Tibial nerve (tissue), 4 donors: ENCODE data around the gene SLC5A10. TPM values are rescaled to one million over a fixed set of nuclear protein-coding genes. Genes with fewer than 3 reads are reported as not detected.

Source experiments
- DNase-seq, 2 donors: peaks; one replicate each; pipeline ENCODE4 v3.0.0-alpha.2; 2019; ENCODE audit warnings: low spot score in 2 of 2
- H3K27ac ChIP-seq, 4 donors: fragments of 200-600 bp; sonication (generic) in 3 of 4; one replicate each; pipeline ENCODE4 v1.5.1; 2017 to 2019; ENCODE audit warnings: mild to moderate bottlenecking in 1 of 4
- H3K27me3 ChIP-seq, 2 donors: fragments of 200-600 bp; sonication (generic) in 1 of 2; one replicate each; pipeline versions ENCODE4 v1.5.1 to v1.6.0; 2017 to 2019
- H3K36me3 ChIP-seq, 3 donors: fragments of 200-600 bp; sonication (generic); one replicate each; pipeline ENCODE4 v1.5.1; 2018 to 2019
- H3K4me1 ChIP-seq, 4 donors: fragments of 200-600 bp; sonication (generic) in 3 of 4; one replicate each; pipeline ENCODE4 v1.5.1; 2017 to 2019
- H3K4me3 ChIP-seq, 4 donors: fragments of 200-600 bp; sonication (generic) in 3 of 4; one replicate each; pipeline ENCODE4 v1.5.1; 2017 to 2019; ENCODE audit warnings: mild to moderate bottlenecking in 1 of 4, moderate library complexity in 1 of 4
- H3K9me3 ChIP-seq, 4 donors: fragments of 200-600 bp; sonication (generic) in 3 of 4; one replicate each; pipeline ENCODE4 v1.5.1; 2017 to 2019
- CTCF ChIP-seq, 5 experiments: fragments of 200-600 bp in 3 of 5; fragments of 450-650 bp in 2 of 5; sonication (generic) in 3 of 5; IDR thresholded peaks; one replicate each; pipeline ENCODE4 v1.5.1; 2016 to 2019; ENCODE audit warnings: antibody characterized with exemption in 5 of 5, mild to moderate bottlenecking in 3 of 5, moderate library complexity in 2 of 5
- EP300 ChIP-seq, 2 donors: sonication (generic); formaldehyde crosslinking; IDR thresholded peaks; one replicate each; pipeline ENCODE4 v1.6.1; 2017; ENCODE audit warnings: antibody characterized with exemption in 2 of 2, mild to moderate bottlenecking in 1 of 2
- POLR2A ChIP-seq, 2 donors: fragments of 450-650 bp; IDR thresholded peaks; one replicate each; pipeline ENCODE4 v1.6.1; 2017; ENCODE audit warnings: antibody characterized with exemption in 2 of 2, mild to moderate bottlenecking in 2 of 2, moderate library complexity in 2 of 2
- WGBS, 2 donors: methylation state at CpG; one replicate each; pipeline ENCODE4 v1.1.5; 2018; 5-methylcytosine and 5-hydroxymethylcytosine counted together
- total RNA-seq, 4 donors: library from RNA; depleted of rRNA; stranded (reverse); fragments of >200 nt; gene quantifications; one replicate each; pipeline ENCODE4 v1.1.0, GENCODE V29; 2016

The SLC5A10 gene
- total RNA-seq, 4 donors from 2014 or later = not detected

DNA sequence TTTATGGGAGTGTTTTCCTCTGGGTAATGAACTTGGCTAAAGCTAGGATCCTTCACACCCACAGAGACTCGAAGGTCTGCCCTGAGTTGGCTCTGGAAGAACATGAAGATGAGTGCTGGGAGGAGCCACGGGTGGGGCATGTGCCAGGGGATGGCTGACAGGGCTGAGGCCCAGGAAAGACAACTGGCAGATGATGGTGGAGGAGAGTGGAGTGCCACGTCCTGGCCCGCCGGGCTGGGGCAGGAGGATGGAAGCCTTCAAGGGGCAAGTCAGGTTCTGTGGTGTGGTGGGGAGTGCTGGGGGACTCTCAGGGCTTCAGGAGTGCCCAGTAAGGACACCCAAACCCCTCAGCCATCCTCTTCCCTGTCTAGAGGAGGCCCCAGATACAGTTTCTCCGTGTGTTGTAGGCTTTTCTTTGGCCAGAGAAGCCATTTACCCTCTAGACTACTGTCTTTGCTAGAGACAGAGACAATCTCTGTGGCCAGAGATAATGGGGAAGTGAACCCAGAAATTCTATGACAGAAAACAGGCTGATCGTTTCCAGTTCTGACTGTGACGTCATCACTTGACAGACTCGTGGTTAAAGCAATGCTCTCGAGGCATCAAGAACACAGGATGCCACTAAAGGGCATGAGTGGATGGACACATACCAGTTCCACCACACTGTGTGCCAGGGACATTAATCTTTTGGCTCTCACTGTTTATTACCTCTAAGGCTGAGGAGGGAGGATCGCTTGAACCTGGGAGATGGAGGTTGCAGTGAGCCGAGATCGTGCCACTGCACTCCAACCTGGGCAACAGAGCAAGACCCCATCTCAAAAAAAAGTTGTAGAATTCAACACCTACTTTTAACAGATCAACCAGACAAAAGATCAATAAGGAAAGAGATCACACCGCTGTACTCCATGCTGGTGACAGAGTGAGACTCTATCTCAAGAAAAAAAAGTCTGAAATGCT, 18.6 kb upstream of the SLC5A10 start:
- TF ChIP-seq POLR2A (IDR thresholded peaks at IDR 0.05) (no peak), CTCF (IDR thresholded peaks at IDR 0.05) (no peak)
- no peak for DNase-seq
- H3K36me3 ChIP-seq = peaks cover 0 to 47% (median 9%) of the 10 kb centered on the region in 3 donors
- no peak overlapping the region for H3K27ac ChIP-seq
- no peak overlapping the region for H3K4me3 ChIP-seq
- no peaks in the 10 kb centered on the region for H3K9me3 ChIP-seq
- H3K27me3 ChIP-seq = no peaks in the 10 kb centered on the region
- WGBS, 2 donors = 80 to 81% methylated on average over 14 of the region's 14 CpGs
- peaks cover 0 to 11% (median 0%) of the 10 kb centered on the region in 4 donors for H3K4me1 ChIP-seq

DNA sequence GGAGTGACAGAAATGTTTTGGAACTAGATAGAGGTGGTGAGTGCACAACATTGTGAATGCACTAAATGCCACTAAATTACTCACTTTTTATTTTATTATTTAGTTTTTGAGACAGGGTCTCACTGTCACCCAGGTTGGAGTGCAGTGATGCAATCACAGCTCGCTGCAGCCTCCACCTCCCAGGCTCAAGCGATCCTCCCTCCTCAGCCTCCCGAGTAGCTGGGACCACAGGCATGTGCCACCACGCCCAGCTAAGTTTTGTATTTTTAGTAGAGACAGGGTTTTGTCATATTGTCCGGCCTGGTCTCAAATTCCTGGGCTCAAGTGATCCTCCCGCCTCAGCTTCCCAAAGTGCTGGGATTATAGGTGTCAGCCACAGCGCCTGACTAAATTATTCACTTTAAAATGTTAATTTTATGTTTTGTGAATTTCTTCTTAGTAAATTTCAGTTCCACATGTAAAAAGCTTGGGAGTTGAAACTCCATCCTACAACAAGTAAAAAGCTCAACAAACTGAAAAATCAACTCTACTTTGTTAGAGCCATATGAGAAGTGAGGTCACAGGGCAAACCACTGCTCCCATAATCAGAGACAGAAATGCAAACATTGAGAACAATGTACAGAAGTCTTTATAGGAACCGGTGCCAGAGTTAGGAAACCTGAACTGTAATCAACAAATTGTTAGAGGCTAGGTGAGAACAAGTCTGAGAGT, 13.8 kb upstream of the SLC5A10 start:
- DNase-seq = no peak
- Histone ChIP-seq H3K4me1 (peaks cover 0 to 2% (median 0%) of the 10 kb centered on the region in 4 donors), H3K4me3 (no peak overlapping the region), H3K27me3 (no peaks in the 10 kb centered on the region), H3K9me3 (no peaks in the 10 kb centered on the region), H3K27ac (no peak overlapping the region), H3K36me3 (peaks cover 0 to 3% (median 0%) of the 10 kb centered on the region in 3 donors)
- WGBS, 2 donors = 70 to 78% methylated on average over 8 of the region's 8 CpGs
- TF ChIP-seq POLR2A (IDR thresholded peaks at IDR 0.05) = no peak
- no peak for TF ChIP-seq CTCF (IDR thresholded peaks at IDR 0.05)
- TF ChIP-seq EP300 (IDR thresholded peaks at IDR 0.05) = no peak

GRCh38 chr17:18938692-18939023, 13.3 kb upstream of the SLC5A10 start:
- Histone ChIP-seq H3K36me3 (no peaks in the 10 kb centered on the region), H3K27me3 (no peaks in the 10 kb centered on the region), H3K27ac (no peak overlapping the region), H3K4me1 (no peaks in the 10 kb centered on the region), H3K4me3 (no peak overlapping the region), H3K9me3 (no peaks in the 10 kb centered on the region)
- no peak for TF ChIP-seq POLR2A (IDR thresholded peaks at IDR 0.05)
- no peak for TF ChIP-seq EP300 (IDR thresholded peaks at IDR 0.05)
- TF ChIP-seq CTCF (IDR thresholded peaks at IDR 0.05) = no peak
- 38 to 73% methylated on average over 2 of the region's 2 CpGs for WGBS, 2 donors
- no peak for DNase-seq

- no peak overlapping the region for H3K4me3 ChIP-seq
- TF ChIP-seq EP300 (IDR thresholded peaks at IDR 0.05) (no peak), CTCF (IDR thresholded peaks at IDR 0.05) (no peak), POLR2A (IDR thresholded peaks at IDR 0.05) (no peak)
- 70 to 75% methylated on average over 5 of the region's 5 CpGs for WGBS, 2 donors
Measured at GRCh38 chr17:18944646-18945045, 7.3 kb upstream of the SLC5A10 start.

DNA sequence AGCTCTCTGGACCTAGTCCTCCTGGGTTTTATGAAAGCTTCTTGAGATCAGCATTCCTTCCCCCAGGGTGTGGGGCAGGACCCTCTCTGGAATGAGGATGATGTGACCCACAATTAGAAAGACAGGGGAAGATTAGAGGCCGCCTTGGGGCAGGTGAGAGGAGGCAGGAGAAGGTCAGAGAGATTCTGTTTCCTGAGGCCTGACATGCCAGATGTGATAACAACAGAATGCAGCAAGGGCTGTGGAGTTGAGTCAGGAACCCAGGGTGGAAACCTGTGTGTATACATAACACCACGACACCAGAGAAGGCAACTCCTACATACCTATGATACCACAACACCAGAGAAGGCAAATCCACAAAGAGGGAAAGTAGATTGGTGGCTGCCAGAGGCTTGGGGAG, 5.4 kb upstream of the SLC5A10 start:
- Histone ChIP-seq H3K4me1 (no peaks in the 10 kb centered on the region), H3K27me3 (peaks cover 0 to 7% of the 10 kb centered on the region in 2 donors), H3K27ac (no peak overlapping the region), H3K4me3 (no peak overlapping the region), H3K36me3 (no peaks in the 10 kb centered on the region), H3K9me3 (no peaks in the 10 kb centered on the region)
- WGBS, 2 donors = 64 to 75% methylated on average over 2 of the region's 2 CpGs
- no peak for DNase-seq
- TF ChIP-seq CTCF (IDR thresholded peaks at IDR 0.05) (no peak), POLR2A (IDR thresholded peaks at IDR 0.05) (no peak)

More at GRCh38 chr17:18944646-18945045, 7.3 kb upstream of the SLC5A10 start:
- no peaks in the 10 kb centered on the region for H3K9me3 ChIP-seq
- H3K4me1 ChIP-seq = no peaks in the 10 kb centered on the region
- peaks cover 0 to 7% of the 10 kb centered on the region in 2 donors for H3K27me3 ChIP-seq
- H3K36me3 ChIP-seq = no peaks in the 10 kb centered on the region
- no peak for DNase-seq
- no peak overlapping the region for H3K27ac ChIP-seq
